Airway epithelial cell (primary cell): ENCODE data around the gene FCRL2. TPM values are rescaled to one million over a fixed set of nuclear protein-coding genes. Genes with fewer than 3 reads are reported as not detected.

ENCODE experiments used
- total RNA-seq: library from RNA; depleted of rRNA; stranded (reverse); fragments of >200 nt; gene quantifications from 2 replicates; pipeline ENCODE4 v1.2.3, GENCODE V29; 2015

Gene FCRL2
- total RNA-seq = not detected in 2 replicates

GRCh38 chr1:157776971-157777391 is at the start of gene FCRL2:
Gene FCRL2, minus strand, starts transcription at chr1:157777132. Its CDS starts 59 bp downstream, at chr1:157777073.

DNA sequence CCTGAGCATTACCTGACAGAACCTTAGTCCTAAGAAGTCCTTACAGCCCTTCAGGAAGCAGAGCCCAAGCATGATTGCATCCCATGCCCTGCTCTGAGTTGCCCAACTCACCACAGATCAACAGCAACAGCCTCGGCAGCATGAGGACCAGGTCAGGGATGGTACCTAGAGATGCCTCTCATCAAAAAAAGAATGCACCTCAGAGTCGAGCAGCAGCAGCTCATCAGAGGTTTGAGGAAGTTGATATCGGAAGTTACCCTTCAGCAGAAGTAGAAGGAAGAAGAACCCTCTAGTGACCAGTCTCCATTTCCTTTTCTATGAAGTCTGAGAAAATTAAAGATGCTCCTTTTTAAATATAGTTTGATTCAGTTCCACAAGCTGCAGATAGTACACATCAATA is 43.0 kb upstream of the FCRL2 start, which contains the start of gene FCRL1:
FCRL1 (minus strand) TSS at position 225 of the 400 bp plus-strand sequence; CDS start at position 142, 83 bp downstream.

DNA sequence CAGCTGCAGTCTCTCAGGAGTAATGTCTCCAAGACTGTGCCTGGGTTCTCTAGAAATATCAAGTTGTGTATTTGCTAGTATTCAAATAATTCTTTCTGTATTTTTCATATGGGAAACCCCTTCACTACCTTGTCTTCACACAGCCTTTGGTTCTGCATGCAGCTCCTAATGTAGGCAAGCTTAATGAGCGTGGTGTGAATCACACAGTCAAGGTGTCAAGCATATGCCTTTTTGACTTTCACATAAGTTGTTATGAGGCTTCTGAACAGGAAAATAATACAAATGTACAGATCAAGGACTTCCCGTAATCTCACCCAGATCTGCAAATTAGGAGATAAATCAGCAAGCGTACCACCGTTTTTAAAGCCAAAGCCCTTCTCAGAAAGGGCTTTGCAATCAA is 76.2 kb downstream of the FCRL2 start, which contains the start of gene FCRL3:
FCRL3 (minus strand) TSS at position 38 of the 400 bp plus-strand sequence. CDS start 280 bp downstream, outside the sequence.

Other genes with a start within 250 kb of the FCRL2 start
- gene FCRL5, start 224.6 kb downstream of the FCRL2 start, total RNA-seq = not detected in 2 replicates
- not detected in 2 replicates for gene FCRL4, start 179.0 kb downstream of the FCRL2 start, total RNA-seq
- gene FCRL3, start 76.4 kb downstream of the FCRL2 start, total RNA-seq = not detected in 2 replicates
- not detected in 2 replicates for gene FCRL1, start 43.0 kb upstream of the FCRL2 start, total RNA-seq
- gene CD5L, start 64.7 kb upstream of the FCRL2 start, total RNA-seq = not detected in 2 replicates
- gene KIRREL1, start 216.5 kb upstream of the FCRL2 start, total RNA-seq = 49.7 and 65.4 TPM in 2 replicates